Esophagus muscularis mucosa (tissue), 3 donors: ENCODE results near the gene GUCY2D.

ENCODE experiments used
- CTCF ChIP-seq, 3 experiments: fragments of 200-600 bp in 2 of 3; fragments of 450-650 bp in 1 of 3; sonication (generic) in 2 of 3; IDR thresholded peaks; one replicate each; pipeline ENCODE4 v1.5.1; 2017 to 2019; ENCODE audit warnings: antibody characterized with exemption in 3 of 3, mild to moderate bottlenecking in 2 of 3, moderate library complexity in 1 of 3
- POLR2AphosphoS5 ChIP-seq, 2 donors: sonication (generic); formaldehyde crosslinking; IDR thresholded peaks; one replicate each; pipeline ENCODE4 v1.6.1; 2017; ENCODE audit warnings: antibody characterized with exemption in 2 of 2

- TF ChIP-seq CTCF (IDR thresholded peaks at IDR 0.05) (no peak), POLR2AphosphoS5 (IDR thresholded peaks at IDR 0.05) (no peak)
These were observed 61.5 kb downstream of the GUCY2D start for GRCh38 chr17:8063761-8064534.
